HEK293 (cell line): Measurements from ENCODE around the gene ZNF593OS.
A peak's percentile ranks its signal among the peaks of the same experiment; 100 is the strongest.

Source experiments
- BCL11A ChIP-seq: fragments of 450-650 bp; formaldehyde crosslinking; IDR thresholded peaks from 2 replicates; pipeline ENCODE4 v1.5.1; 2016; ENCODE audit warnings: low read depth, missing biosample characterization, missing genetic modification characterization
- BCL11B ChIP-seq: fragments of 450-650 bp; formaldehyde crosslinking; IDR thresholded peaks from 2 replicates; pipeline ENCODE4 v1.5.1; 2016; ENCODE audit warnings: low read depth, missing biosample characterization, missing genetic modification characterization
- CTCF ChIP-seq: fragments of 450-650 bp; formaldehyde crosslinking; IDR thresholded peaks from 2 replicates; pipeline ENCODE4 v1.5.1; 2016; ENCODE audit warnings: missing biosample characterization, missing genetic modification characterization
- KLF8 ChIP-seq: fragments of 450-650 bp; formaldehyde crosslinking; IDR thresholded peaks from 2 replicates; pipeline ENCODE4 v1.5.1; 2016; ENCODE audit warnings: missing biosample characterization, missing genetic modification characterization
- KLF9 ChIP-seq: fragments of 450-650 bp; formaldehyde crosslinking; IDR thresholded peaks from 2 replicates; pipeline ENCODE4 v1.5.1; 2016; ENCODE audit warnings: missing biosample characterization, missing genetic modification characterization, low read depth
- MEIS1 ChIP-seq: sonication (generic); formaldehyde crosslinking; IDR thresholded peaks from 2 replicates; pipeline ENCODE4 v1.8.1; 2022; ENCODE audit warnings: missing genetic modification reagents, mild to moderate bottlenecking, borderline replicate concordance
- PRDM1 ChIP-seq: fragments of 450-650 bp; formaldehyde crosslinking; IDR thresholded peaks from 2 replicates; pipeline ENCODE4; 2016; ENCODE audit warnings: missing biosample characterization, missing genetic modification characterization
- PRDM10 ChIP-seq: fragments of 450-650 bp; formaldehyde crosslinking; IDR thresholded peaks from 2 replicates; pipeline ENCODE4 v1.5.1; 2016; ENCODE audit warnings: missing biosample characterization, missing genetic modification characterization
- PRDM4 ChIP-seq: fragments of 450-650 bp; formaldehyde crosslinking; IDR thresholded peaks from 2 replicates; pipeline ENCODE4 v1.5.1; 2017; ENCODE audit warnings: missing biosample characterization, missing genetic modification characterization
- PRDM6 ChIP-seq: fragments of 450-650 bp; formaldehyde crosslinking; IDR thresholded peaks from 2 replicates; pipeline ENCODE4 v1.5.1; 2017; ENCODE audit warnings: missing biosample characterization, missing genetic modification characterization
- SCRT2 ChIP-seq: fragments of 450-650 bp; formaldehyde crosslinking; IDR thresholded peaks from 2 replicates; pipeline ENCODE4 v1.5.1; 2016; ENCODE audit warnings: missing biosample characterization, missing genetic modification characterization
- ZBTB8A ChIP-seq: fragments of 450-650 bp; formaldehyde crosslinking; IDR thresholded peaks from 2 replicates; pipeline ENCODE4 v1.5.1; 2016; ENCODE audit warnings: missing biosample characterization, missing genetic modification characterization
- ZFP37 ChIP-seq: fragments of 450-650 bp; formaldehyde crosslinking; IDR thresholded peaks from 2 replicates; pipeline ENCODE4 v1.5.1; 2016; ENCODE audit warnings: missing biosample characterization, missing genetic modification characterization
- ZNF10 ChIP-seq: fragments of 450-650 bp; formaldehyde crosslinking; IDR thresholded peaks from 2 replicates; pipeline ENCODE4 v1.5.1; 2017; ENCODE audit warnings: missing biosample characterization, missing genetic modification characterization
- ZNF148 ChIP-seq: fragments of 450-650 bp; formaldehyde crosslinking; IDR thresholded peaks from 2 replicates; pipeline ENCODE4 v1.5.0; 2017; ENCODE audit warnings: missing biosample characterization, missing genetic modification characterization, borderline replicate concordance
- ZNF416 ChIP-seq: fragments of 450-650 bp; formaldehyde crosslinking; IDR thresholded peaks from 2 replicates; pipeline ENCODE4 v1.5.1; 2016; ENCODE audit warnings: missing biosample characterization, missing genetic modification characterization
- ZNF510 ChIP-seq: fragments of 450-650 bp; formaldehyde crosslinking; IDR thresholded peaks from 2 replicates; pipeline ENCODE4 v1.5.1; 2018; ENCODE audit warnings: mild to moderate bottlenecking, missing genetic modification characterization, missing biosample characterization; ENCODE audit not compliant: insufficient replicate concordance
- ZNF530 ChIP-seq: fragments of 450-650 bp; formaldehyde crosslinking; IDR thresholded peaks from 2 replicates; pipeline ENCODE4 v1.5.1; 2016; ENCODE audit warnings: low read depth, missing biosample characterization, missing genetic modification characterization
- ZNF548 ChIP-seq: fragments of 450-650 bp; formaldehyde crosslinking; IDR thresholded peaks from 2 replicates; pipeline ENCODE4 v1.5.1; 2016; ENCODE audit warnings: missing biosample characterization, missing genetic modification characterization
- ZNF571 ChIP-seq: fragments of 450-650 bp; formaldehyde crosslinking; IDR thresholded peaks from 2 replicates; pipeline ENCODE4 v1.5.0; 2017; ENCODE audit warnings: missing biosample characterization, missing genetic modification characterization
- ZNF639 ChIP-seq: fragments of 450-650 bp; formaldehyde crosslinking; IDR thresholded peaks from 2 replicates; pipeline ENCODE4 v1.5.1; 2016; ENCODE audit warnings: missing biosample characterization, missing genetic modification characterization
- ZNF654 ChIP-seq: fragments of 450-650 bp; formaldehyde crosslinking; IDR thresholded peaks from 2 replicates; pipeline ENCODE4 v1.5.1; 2016; ENCODE audit warnings: low read depth, missing biosample characterization, missing genetic modification characterization
- ZNF664 ChIP-seq: fragments of 450-650 bp; formaldehyde crosslinking; IDR thresholded peaks from 2 replicates; pipeline ENCODE4 v1.5.1; 2016; ENCODE audit warnings: missing biosample characterization, missing genetic modification characterization
- ZNF677 ChIP-seq: fragments of 450-650 bp; IDR thresholded peaks from 2 replicates; pipeline ENCODE4 v1.5.0; 2018; ENCODE audit warnings: missing biosample characterization, mild to moderate bottlenecking, missing genetic modification characterization, moderate library complexity
- ZNF776 ChIP-seq: fragments of 450-650 bp; formaldehyde crosslinking; IDR thresholded peaks from 2 replicates; pipeline ENCODE4 v1.5.0; 2017; ENCODE audit warnings: missing biosample characterization, missing genetic modification characterization, borderline replicate concordance
- ZNF791 ChIP-seq: fragments of 450-650 bp; formaldehyde crosslinking; IDR thresholded peaks from 2 replicates; pipeline ENCODE4 v1.5.1; 2016; ENCODE audit warnings: missing biosample characterization, missing genetic modification characterization

The ZNF593OS gene

GRCh38 chr1:26164036-26164860 is 7.4 kb downstream of the ZNF593OS start (continued):
- TF ChIP-seq PRDM1 (no peak), KLF9 (tag by site-specific recombination) (no peak), ZNF664 (tag by site-specific recombination) (no peak), ZNF776 (no peak), ZNF639 (tag by site-specific recombination) (no peak), PRDM10 (no peak), ZNF530 (tag by site-specific recombination) (no peak), PRDM6 (tag by site-specific recombination) (no peak), ZNF510 (tag by site-specific recombination) (no peak), ZFP37 (tag by site-specific recombination) (no peak), ZNF10 (tag by site-specific recombination) (no peak), ZNF416 (tag by site-specific recombination) (no peak), ZNF677 (tag by site-specific recombination) (0 out of 2 replicates have a peak, but pooled peaks have one; percentile 27), BCL11A (tag by site-specific recombination) (0 out of 2 replicates have a peak, but pooled peaks have one; percentile 40), ZNF571 (tag by site-specific recombination) (no peak), ZNF548 (no peak), ZNF791 (no peak), MEIS1 (no peak), ZBTB8A (no peak; the same call in 1 of the 2 replicates), ZNF654 (tag by site-specific recombination) (no peak), BCL11B (tag by site-specific recombination) (peak; percentile 90), SCRT2 (tag by site-specific recombination) (0 out of 2 replicates have a peak, but pooled peaks have one; percentile 10), KLF8 (no peak), CTCF (tag by site-specific recombination) (no peak), PRDM4 (tag by site-specific recombination) (no peak), ZNF148 (tag by site-specific recombination) (no peak)
